A673 (cell line): ENCODE data around the gene ADGRD1. TPM values are rescaled to one million over a fixed set of nuclear protein-coding genes. Genes with fewer than 3 reads are reported as not detected.

Experiments used
- BruUV-seq: library from RNA; stranded (reverse); fragments of 400-500 nt; replicated peaks from 2 replicates; lab custom pipeline; 2021; lab: Mats Ljungman, UMichigan
- CTCF ChIA-PET: fragments of 300-600 bp; sonication (Branson Sonifier 250); formaldehyde crosslinking; loops from one replicate; lab custom pipeline; 2022; ENCODE audit warnings: antibody characterized with exemption; lab: Charles Lee
- POLR2A ChIA-PET: fragments of 300-600 bp; sonication (Branson Sonifier 250); formaldehyde crosslinking; loops from one replicate; lab custom pipeline; 2022; ENCODE audit warnings: antibody characterized with exemption; ENCODE audit not compliant: low non-redundant PET; lab: Charles Lee
- DNase-seq: peaks from one replicate; pipeline ENCODE4 v3.0.0-alpha.2; 2015; ENCODE audit warnings: low spot score
- H3K27ac ChIP-seq: fragments of 200-600 bp; sonication (generic); 2 replicates; pipeline ENCODE4 v1.5.1; 2016; ENCODE audit warnings: mixed run types, low read depth, mild to moderate bottlenecking, mixed read lengths, antibody characterized with exemption, low read length; ENCODE audit not compliant: poor library complexity, severe bottlenecking
- H3K27me3 ChIP-seq: fragments of 200-600 bp; sonication (generic); replicated peaks from 2 replicates; pipeline ENCODE4 v1.6.1; 2017; ENCODE audit warnings: mixed run types, low read depth, mild to moderate bottlenecking, mixed read lengths, antibody characterized with exemption, low read length; ENCODE audit not compliant: insufficient read depth, poor library complexity
- H3K36me3 ChIP-seq: fragments of 200-600 bp; sonication (generic); 2 replicates; pipeline ENCODE4 v1.6.1; 2016; ENCODE audit warnings: mixed run types, mild to moderate bottlenecking, mixed read lengths, antibody characterized with exemption, low read length; ENCODE audit not compliant: insufficient read depth, poor library complexity, severe bottlenecking
- H3K4me1 ChIP-seq: fragments of 200-600 bp; sonication (generic); 2 replicates; pipeline ENCODE4 v1.6.1; 2017; ENCODE audit warnings: mixed run types, mild to moderate bottlenecking, mixed read lengths, antibody characterized with exemption, low read length; ENCODE audit not compliant: insufficient read depth, poor library complexity, severe bottlenecking
- H3K4me3 ChIP-seq: fragments of 200-600 bp; sonication (generic); 2 replicates; pipeline ENCODE4 v1.5.1; 2016; ENCODE audit warnings: low read depth, mixed run types, mild to moderate bottlenecking, mixed read lengths, low read length; ENCODE audit not compliant: poor library complexity, severe bottlenecking
- H3K9me3 ChIP-seq: fragments of 200-600 bp; sonication (generic); 2 replicates; pipeline ENCODE4 v1.6.1; 2016; ENCODE audit warnings: mixed run types, low read depth, mild to moderate bottlenecking, mixed read lengths, antibody characterized with exemption, low read length; ENCODE audit not compliant: poor library complexity, severe bottlenecking
- CTCF ChIP-seq: fragments of 300-800, 200-600 bp; sonication (generic); conservative IDR thresholded peaks from 2 replicates; pipeline ENCODE4 v1.5.1; 2017; ENCODE audit warnings: low read depth, mild to moderate bottlenecking, antibody characterized with exemption, low read length, moderate library complexity, mixed read lengths
- EZH2 ChIP-seq: fragments of 200-600 bp; sonication (generic); IDR thresholded peaks from 2 replicates; pipeline ENCODE4 v1.6.1; 2017; ENCODE audit warnings: borderline replicate concordance, low read depth, mild to moderate bottlenecking, mixed read lengths, antibody characterized with exemption, low read length; ENCODE audit not compliant: poor library complexity, severe bottlenecking
- intact Hi-C: fragments of 100-400 bp; cut with micrococcal nuclease; formaldehyde crosslinking; loops from one replicate; pipeline ENCODE4 v1.10.0; 2022; ENCODE audit not compliant: unreplicated experiment
- total RNA-seq: library from RNA; stranded (reverse); gene quantifications from 2 replicates; pipeline ENCODE4 v1.2.3, GENCODE V29; 2021

Gene ADGRD1
- total RNA-seq, 1 experiment from 2014 or later = not detected

- Histone ChIP-seq H3K36me3 (no peaks in the 10 kb centered on the region), H3K4me1 (no peaks in the 10 kb centered on the region), H3K9me3 (no peaks in the 10 kb centered on the region), H3K27me3 (peaks cover 16% of the 10 kb centered on the region), H3K4me3 (no peak overlapping the region), H3K27ac (no peak overlapping the region)
- BruUV-seq = no TSS peak
- POLR2A ChIA-PET = no interaction called here
- CTCF ChIA-PET = no interaction called here
- TF ChIP-seq EZH2 (no peak), CTCF (no peak)
- DNase-seq = no peak
- intact Hi-C loops = no loop called here
Measured at GRCh38 chr12:131111446-131111845, 157.7 kb downstream of the ADGRD1 start.

- POLR2A ChIA-PET = no interaction called here
- TF ChIP-seq EZH2 (no peak), CTCF (no peak)
- H3K4me1 ChIP-seq = no peaks in the 10 kb centered on the region
- CTCF ChIA-PET = no interaction called here
- intact Hi-C loops = no loop called here
- H3K36me3 ChIP-seq = no peaks in the 10 kb centered on the region
- no peak overlapping the region for H3K4me3 ChIP-seq
- peaks cover 16% of the 10 kb centered on the region for H3K27me3 ChIP-seq
- no TSS peak for BruUV-seq
- no peak for DNase-seq
- no peak overlapping the region for H3K27ac ChIP-seq
- H3K9me3 ChIP-seq = no peaks in the 10 kb centered on the region
Measured at GRCh38 chr12:131112021-131112420, 158.3 kb downstream of the ADGRD1 start.

- no TSS peak for BruUV-seq
- CTCF ChIA-PET = interaction anchor here (0.9 kb wide), 1 partner anchor 8 kb away, joined by 4 read pairs; no protein-coding TSS in a partner anchor
- no peak overlapping the region for H3K27ac ChIP-seq
Measured at GRCh38 chr12:131112700-131113290, 159.1 kb downstream of the ADGRD1 start.

More at GRCh38 chr12:131112700-131113290, 159.1 kb downstream of the ADGRD1 start:
- POLR2A ChIA-PET = no interaction called here
- H3K4me3 ChIP-seq = no peak overlapping the region
- TF ChIP-seq CTCF (no peak), EZH2 (no peak)
- intact Hi-C loops = no loop called here
- H3K4me1 ChIP-seq = no peaks in the 10 kb centered on the region
- no peaks in the 10 kb centered on the region for H3K36me3 ChIP-seq
- DNase-seq = no peak
- H3K9me3 ChIP-seq = no peaks in the 10 kb centered on the region
- H3K27me3 ChIP-seq = peaks cover 16% of the 10 kb centered on the region
